DMS114 treated with DMSO at 0.1 percent for 48 hours (cell line): ENCODE results near the gene DOCK6.

ENCODE experiments used
- DNase-seq: peaks from one replicate; lab custom pipeline; 2025; ENCODE audit not compliant: unreplicated experiment; lab: John Stamatoyannopoulos, UW

DOCK6 gene

GRCh38 chr19:11261971-11262839 is at the start of gene DOCK6:
Gene DOCK6, minus strand, starts transcription at chr19:11262524. Its CDS starts 84 bp downstream, at chr19:11262440.
- DNase-seq = no peak

GRCh38 chr19:11306337-11306736 is 44.0 kb upstream of the DOCK6 start:
- no peak for DNase-seq

GRCh38 chr19:11304936-11305335 is 42.6 kb upstream of the DOCK6 start:
- DNase-seq = no peak

GRCh38 chr19:11300811-11301120 is 38.4 kb upstream of the DOCK6 start:
- DNase-seq = no peak

GRCh38 chr19:11299946-11300810 is 37.9 kb upstream of the DOCK6 start:
- DNase-seq = no peak

GRCh38 chr19:11296264-11296663 is 33.9 kb upstream of the DOCK6 start:
- no peak for DNase-seq

- DNase-seq = no peak
These were observed 33.4 kb upstream of the DOCK6 start, which contains the start of gene TSPAN16 for GRCh38 chr19:11295665-11296245. Gene TSPAN16, plus strand, starts transcription at chr19:11296160. Its CDS starts 138 bp downstream, at chr19:11296298.

- DNase-seq = no peak
These were observed 32.9 kb upstream of the DOCK6 start for GRCh38 chr19:11295180-11295579.

GRCh38 chr19:11293433-11294389 is 31.4 kb upstream of the DOCK6 start:
- DNase-seq = peak; percentile 77

- DNase-seq = no peak
These were observed 29.7 kb upstream of the DOCK6 start for GRCh38 chr19:11291991-11292390.

- no peak for DNase-seq
These were observed 29.1 kb upstream of the DOCK6 start for GRCh38 chr19:11291415-11291814.

- no peak for DNase-seq
These were observed 27.9 kb upstream of the DOCK6 start for GRCh38 chr19:11290256-11290655.

- no peak for DNase-seq
These were observed 26.0 kb upstream of the DOCK6 start for GRCh38 chr19:11288349-11288748.

- no peak for DNase-seq
These were observed 24.1 kb upstream of the DOCK6 start for GRCh38 chr19:11286312-11286974.

- no peak for DNase-seq
These were observed 22.2 kb upstream of the DOCK6 start for GRCh38 chr19:11284515-11284914.

- no peak for DNase-seq
These were observed 19.2 kb upstream of the DOCK6 start for GRCh38 chr19:11281356-11282049.

- no peak for DNase-seq
These were observed 17.3 kb upstream of the DOCK6 start for GRCh38 chr19:11279505-11280236.

- DNase-seq = no peak
These were observed 16.3 kb upstream of the DOCK6 start for GRCh38 chr19:11278670-11279069.
